ENCODE measurements around the gene SLC18B1.

DNA sequence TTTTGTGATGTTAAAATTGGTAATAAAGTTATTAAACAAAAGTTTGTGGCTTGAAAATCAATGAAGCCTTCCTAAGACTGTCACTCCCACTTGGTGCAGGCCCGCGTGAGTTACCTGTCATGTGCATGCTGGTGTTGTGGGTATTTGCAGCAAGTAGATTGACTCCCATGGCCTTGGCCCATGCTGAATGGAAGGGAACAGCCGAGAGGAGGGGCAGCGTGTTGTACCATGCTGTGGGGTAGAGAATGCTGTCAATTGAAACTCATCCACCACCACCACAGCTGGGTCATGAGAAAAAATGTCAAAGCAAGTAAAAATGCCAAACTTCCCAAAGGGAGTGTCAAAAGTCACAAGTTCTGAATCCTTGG is 71.8 kb downstream of the SLC18B1 start:
- TF ChIP-seq, protein P1, sequence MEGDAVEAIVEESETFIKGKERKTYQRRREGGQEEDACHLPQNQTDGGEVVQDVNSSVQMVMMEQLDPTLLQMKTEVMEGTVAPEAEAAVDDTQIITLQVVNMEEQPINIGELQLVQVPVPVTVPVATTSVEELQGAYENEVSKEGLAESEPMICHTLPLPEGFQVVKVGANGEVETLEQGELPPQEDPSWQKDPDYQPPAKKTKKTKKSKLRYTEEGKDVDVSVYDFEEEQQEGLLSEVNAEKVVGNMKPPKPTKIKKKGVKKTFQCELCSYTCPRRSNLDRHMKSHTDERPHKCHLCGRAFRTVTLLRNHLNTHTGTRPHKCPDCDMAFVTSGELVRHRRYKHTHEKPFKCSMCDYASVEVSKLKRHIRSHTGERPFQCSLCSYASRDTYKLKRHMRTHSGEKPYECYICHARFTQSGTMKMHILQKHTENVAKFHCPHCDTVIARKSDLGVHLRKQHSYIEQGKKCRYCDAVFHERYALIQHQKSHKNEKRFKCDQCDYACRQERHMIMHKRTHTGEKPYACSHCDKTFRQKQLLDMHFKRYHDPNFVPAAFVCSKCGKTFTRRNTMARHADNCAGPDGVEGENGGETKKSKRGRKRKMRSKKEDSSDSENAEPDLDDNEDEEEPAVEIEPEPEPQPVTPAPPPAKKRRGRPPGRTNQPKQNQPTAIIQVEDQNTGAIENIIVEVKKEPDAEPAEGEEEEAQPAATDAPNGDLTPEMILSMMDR (IDR thresholded peaks at IDR 0.05) = no peak
- TF ChIP-seq, protein P2, sequence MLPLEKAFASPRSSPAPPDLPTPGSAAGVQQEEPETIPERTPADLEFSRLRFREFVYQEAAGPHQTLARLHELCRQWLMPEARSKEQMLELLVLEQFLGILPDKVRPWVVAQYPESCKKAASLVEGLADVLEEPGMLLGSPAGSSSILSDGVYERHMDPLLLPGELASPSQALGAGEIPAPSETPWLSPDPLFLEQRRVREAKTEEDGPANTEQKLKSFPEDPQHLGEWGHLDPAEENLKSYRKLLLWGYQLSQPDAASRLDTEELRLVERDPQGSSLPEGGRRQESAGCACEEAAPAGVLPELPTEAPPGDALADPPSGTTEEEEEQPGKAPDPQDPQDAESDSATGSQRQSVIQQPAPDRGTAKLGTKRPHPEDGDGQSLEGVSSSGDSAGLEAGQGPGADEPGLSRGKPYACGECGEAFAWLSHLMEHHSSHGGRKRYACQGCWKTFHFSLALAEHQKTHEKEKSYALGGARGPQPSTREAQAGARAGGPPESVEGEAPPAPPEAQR (CRISPR knock-in tag; IDR thresholded peaks at IDR 0.05) = no peak
- TF ChIP-seq, protein P3, sequence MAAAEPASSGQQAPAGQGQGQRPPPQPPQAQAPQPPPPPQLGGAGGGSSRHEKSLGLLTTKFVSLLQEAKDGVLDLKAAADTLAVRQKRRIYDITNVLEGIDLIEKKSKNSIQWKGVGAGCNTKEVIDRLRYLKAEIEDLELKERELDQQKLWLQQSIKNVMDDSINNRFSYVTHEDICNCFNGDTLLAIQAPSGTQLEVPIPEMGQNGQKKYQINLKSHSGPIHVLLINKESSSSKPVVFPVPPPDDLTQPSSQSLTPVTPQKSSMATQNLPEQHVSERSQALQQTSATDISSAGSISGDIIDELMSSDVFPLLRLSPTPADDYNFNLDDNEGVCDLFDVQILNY (CRISPR knock-in tag; IDR thresholded peaks at IDR 0.05) = no peak
- TF ChIP-seq NR3C1 (CRISPR knock-in tag; conservative IDR thresholded peaks at IDR 0.05; ENCODE audit: low read depth) = no peak
- TF ChIP-seq, protein P4, sequence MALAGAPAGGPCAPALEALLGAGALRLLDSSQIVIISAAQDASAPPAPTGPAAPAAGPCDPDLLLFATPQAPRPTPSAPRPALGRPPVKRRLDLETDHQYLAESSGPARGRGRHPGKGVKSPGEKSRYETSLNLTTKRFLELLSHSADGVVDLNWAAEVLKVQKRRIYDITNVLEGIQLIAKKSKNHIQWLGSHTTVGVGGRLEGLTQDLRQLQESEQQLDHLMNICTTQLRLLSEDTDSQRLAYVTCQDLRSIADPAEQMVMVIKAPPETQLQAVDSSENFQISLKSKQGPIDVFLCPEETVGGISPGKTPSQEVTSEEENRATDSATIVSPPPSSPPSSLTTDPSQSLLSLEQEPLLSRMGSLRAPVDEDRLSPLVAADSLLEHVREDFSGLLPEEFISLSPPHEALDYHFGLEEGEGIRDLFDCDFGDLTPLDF (CRISPR knock-in tag; IDR thresholded peaks at IDR 0.05) = no peak
- TF ChIP-seq, protein P5, sequence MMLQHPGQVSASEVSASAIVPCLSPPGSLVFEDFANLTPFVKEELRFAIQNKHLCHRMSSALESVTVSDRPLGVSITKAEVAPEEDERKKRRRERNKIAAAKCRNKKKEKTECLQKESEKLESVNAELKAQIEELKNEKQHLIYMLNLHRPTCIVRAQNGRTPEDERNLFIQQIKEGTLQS (CRISPR knock-in tag; conservative IDR thresholded peaks at IDR 0.05) = no peak
- TF ChIP-seq, protein P6, sequence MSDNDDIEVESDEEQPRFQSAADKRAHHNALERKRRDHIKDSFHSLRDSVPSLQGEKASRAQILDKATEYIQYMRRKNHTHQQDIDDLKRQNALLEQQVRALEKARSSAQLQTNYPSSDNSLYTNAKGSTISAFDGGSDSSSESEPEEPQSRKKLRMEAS (CRISPR knock-in tag; IDR thresholded peaks at IDR 0.05) = no peak
